Karpas-422 (cell line): ENCODE data around the gene ETV3L. TPM values are rescaled to one million over a fixed set of nuclear protein-coding genes. Genes with fewer than 3 reads are reported as not detected.
A peak's percentile ranks its signal among the peaks of the same experiment; 100 is the strongest.

Source experiments
- DNase-seq: peaks from one replicate; pipeline ENCODE4 v3.0.0-alpha.2; 2015
- H2AFZ ChIP-seq: fragments of 200-600 bp; sonication (generic); 2 replicates; pipeline ENCODE4 v1.6.1; 2014; ENCODE audit warnings: antibody characterized with exemption, low read length, mixed read lengths
- H3K27ac ChIP-seq: fragments of 200-600 bp; sonication (generic); 2 replicates; pipeline ENCODE4 v1.5.1; 2014; ENCODE audit warnings: mild to moderate bottlenecking, low read length, moderate library complexity
- H3K27me3 ChIP-seq: fragments of 200-600 bp; sonication (generic); 2 replicates; pipeline ENCODE4 v1.6.1; 2014; ENCODE audit warnings: low read length, mixed read lengths
- H3K36me3 ChIP-seq: fragments of 200-600 bp; sonication (generic); 2 replicates; pipeline ENCODE4 v1.6.1; 2014; ENCODE audit warnings: low read length, mixed read lengths; ENCODE audit not compliant: insufficient read depth
- H3K4me1 ChIP-seq: fragments of 200-600 bp; sonication (generic); 2 replicates; pipeline ENCODE4 v1.6.1; 2014; ENCODE audit warnings: mild to moderate bottlenecking, low read length, mixed read lengths
- H3K4me2 ChIP-seq: fragments of 200-600 bp; sonication (generic); 2 replicates; pipeline ENCODE4 v1.6.1; 2014; ENCODE audit warnings: low read length, low read depth, mild to moderate bottlenecking; ENCODE audit not compliant: poor library complexity, severe bottlenecking
- H3K4me3 ChIP-seq: fragments of 200-600 bp; sonication (generic); 2 replicates; pipeline ENCODE4 v1.5.1; 2014; ENCODE audit warnings: mild to moderate bottlenecking, antibody characterized with exemption, low read length, mixed read lengths
- H3K79me2 ChIP-seq: fragments of 200-600 bp; sonication (generic); 2 replicates; pipeline ENCODE4 v1.6.1; 2014; ENCODE audit warnings: mild to moderate bottlenecking, low read length, mixed read lengths
- H3K9ac ChIP-seq: fragments of 200-600 bp; sonication (generic); 2 replicates; pipeline ENCODE4 v1.6.0; 2014; ENCODE audit warnings: low read length
- H3K9me2 ChIP-seq: fragments of 200-600 bp; sonication (generic), shearing (Covaris generic); replicated peaks from 2 replicates; pipeline ENCODE4 v1.6.0; 2014; ENCODE audit warnings: mild to moderate bottlenecking, low read length, moderate library complexity; ENCODE audit not compliant: insufficient read depth
- H3K9me3 ChIP-seq: fragments of 300-700, 200-600 bp; sonication (generic); 2 replicates; pipeline ENCODE4 v1.6.1; 2014; ENCODE audit warnings: low read length, mixed read lengths
- H4K20me1 ChIP-seq: fragments of 200-600 bp; sonication (generic); 2 replicates; pipeline ENCODE4 v1.6.1; 2014; ENCODE audit warnings: mild to moderate bottlenecking, antibody characterized with exemption, low read length, low read depth; ENCODE audit not compliant: insufficient read depth
- total RNA-seq: library from RNA; depleted of rRNA; stranded (reverse); fragments of >200 nt; shearing (Covaris generic); gene quantifications from 2 replicates; pipeline ENCODE4 v1.2.3, GENCODE V29; 2014; ENCODE audit warnings: low replicate concordance

Gene ETV3L
- total RNA-seq, 1 experiment from 2014 or later, result not detected

GRCh38 chr1:157141212-157141855, 41.7 kb upstream of the ETV3L start:
- H3K4me3 ChIP-seq, result no peak overlapping the region
- H3K9me2 ChIP-seq, result no peaks in the 10 kb centered on the region
- no peak overlapping the region for H3K9ac ChIP-seq
- H3K27ac ChIP-seq, result no peak overlapping the region
- H4K20me1 ChIP-seq, result peaks cover 9% of the 10 kb centered on the region
- H2AFZ ChIP-seq, result no peak overlapping the region
- H3K36me3 ChIP-seq, result no peaks in the 10 kb centered on the region; the same call in 1 of the 2 replicates
- no peak for DNase-seq
- H3K4me2 ChIP-seq, result no peak overlapping the region
- H3K9me3 ChIP-seq, result no peaks in the 10 kb centered on the region
- H3K79me2 ChIP-seq, result peaks cover 15% of the 10 kb centered on the region
- no peaks in the 10 kb centered on the region for H3K27me3 ChIP-seq
- H3K4me1 ChIP-seq, result peaks cover 16% of the 10 kb centered on the region

- H3K9me3 ChIP-seq, result no peaks in the 10 kb centered on the region
- no peak for DNase-seq
- H3K79me2 ChIP-seq, result peaks cover 27% of the 10 kb centered on the region
- H3K9me2 ChIP-seq, result no peaks in the 10 kb centered on the region
- no peaks in the 10 kb centered on the region for H3K27me3 ChIP-seq
- H3K27ac ChIP-seq, result no peak overlapping the region
- H4K20me1 ChIP-seq, result peaks cover 11% of the 10 kb centered on the region
- peaks cover 6% of the 10 kb centered on the region; the same call in 1 of the 2 replicates for H3K36me3 ChIP-seq
- H3K9ac ChIP-seq, result no peak overlapping the region
- no peak overlapping the region for H2AFZ ChIP-seq
- H3K4me2 ChIP-seq, result no peak overlapping the region
- no peak overlapping the region for H3K4me3 ChIP-seq
- peaks cover 19% of the 10 kb centered on the region for H3K4me1 ChIP-seq
These were observed 40.5 kb upstream of the ETV3L start for GRCh38 chr1:157140063-157140588.

- H4K20me1 ChIP-seq, result peaks cover 11% of the 10 kb centered on the region
- peak; percentile 45 for DNase-seq
- no peaks in the 10 kb centered on the region for H3K9me2 ChIP-seq
- no peaks in the 10 kb centered on the region for H3K27me3 ChIP-seq
- H3K9ac ChIP-seq, result peak overlapping the region; percentile 89
- no peak overlapping the region for H3K27ac ChIP-seq
- peaks cover 19% of the 10 kb centered on the region for H3K4me1 ChIP-seq
- H3K9me3 ChIP-seq, result no peaks in the 10 kb centered on the region
- peak overlapping the region; percentile 90 for H3K4me2 ChIP-seq
- H3K4me3 ChIP-seq, result peak overlapping the region; percentile 91
- peak overlapping the region; percentile 55; the same call in 1 of the 2 replicates for H2AFZ ChIP-seq
- peaks cover 15% of the 10 kb centered on the region for H3K36me3 ChIP-seq
- peaks cover 33% of the 10 kb centered on the region for H3K79me2 ChIP-seq
These were observed 39.6 kb upstream of the ETV3L start for GRCh38 chr1:157139052-157139715.

GRCh38 chr1:157138220-157139051, 38.8 kb upstream of the ETV3L start, which contains the start of gene ETV3:
Gene ETV3, minus strand, starts transcription at chr1:157138395. Its CDS starts 2,043 bp downstream, at chr1:157136352.
- H4K20me1 ChIP-seq, result peaks cover 11% of the 10 kb centered on the region
- peak within 1 kb of the TSS; percentile 55; the same call in 1 of the 2 replicates for H2AFZ ChIP-seq
- H3K9me3 ChIP-seq, result no peaks in the 10 kb centered on the region
- peak within 1 kb of the TSS; percentile 89 for H3K9ac ChIP-seq
- H3K4me1 ChIP-seq, result peaks cover 19% of the 10 kb centered on the region
- peak within 1 kb of the TSS; percentile 91 for H3K4me3 ChIP-seq
- peaks cover 33% of the 10 kb centered on the region for H3K79me2 ChIP-seq
- H3K9me2 ChIP-seq, result no peaks in the 10 kb centered on the region
- no peak within 1 kb of the TSS for H3K27ac ChIP-seq
- DNase-seq, result peak; percentile 95
- peak within 1 kb of the TSS; percentile 90 for H3K4me2 ChIP-seq
- H3K27me3 ChIP-seq, result no peaks in the 10 kb centered on the region
- peaks cover 20% of the 10 kb centered on the region for H3K36me3 ChIP-seq

GRCh38 chr1:157137408-157138219, 38.0 kb upstream of the ETV3L start:
- no peaks in the 10 kb centered on the region for H3K27me3 ChIP-seq
- H3K4me2 ChIP-seq, result peak overlapping the region; percentile 90
- peaks cover 19% of the 10 kb centered on the region for H3K4me1 ChIP-seq
- peaks cover 35% of the 10 kb centered on the region for H3K79me2 ChIP-seq
- H2AFZ ChIP-seq, result no peak overlapping the region
- H3K4me3 ChIP-seq, result peak overlapping the region; percentile 91
- peaks cover 27% of the 10 kb centered on the region for H3K36me3 ChIP-seq
- peaks cover 11% of the 10 kb centered on the region for H4K20me1 ChIP-seq
- peak; percentile 58 for DNase-seq
- H3K9me3 ChIP-seq, result no peaks in the 10 kb centered on the region
- no peaks in the 10 kb centered on the region for H3K9me2 ChIP-seq
- peak overlapping the region; percentile 89 for H3K9ac ChIP-seq
- H3K27ac ChIP-seq, result no peak overlapping the region

- Histone ChIP-seq H2AFZ (no peak overlapping the region), H3K9ac (peak overlapping the region; percentile 89), H3K27ac (no peak overlapping the region), H3K27me3 (no peaks in the 10 kb centered on the region), H3K9me3 (no peaks in the 10 kb centered on the region), H3K9me2 (no peaks in the 10 kb centered on the region), H3K4me1 (peaks cover 19% of the 10 kb centered on the region), H3K79me2 (peaks cover 35% of the 10 kb centered on the region), H3K4me2 (peak overlapping the region; percentile 90), H3K4me3 (peak overlapping the region; percentile 91), H3K36me3 (peaks cover 28% of the 10 kb centered on the region), H4K20me1 (peaks cover 11% of the 10 kb centered on the region)
- DNase-seq, result no peak
These were observed 37.4 kb upstream of the ETV3L start for GRCh38 chr1:157137046-157137407.

- Histone ChIP-seq H3K9ac (peak overlapping the region; percentile 89), H4K20me1 (peaks cover 11% of the 10 kb centered on the region), H3K36me3 (peaks cover 34% of the 10 kb centered on the region), H3K27ac (no peak overlapping the region), H2AFZ (no peak overlapping the region), H3K79me2 (peaks cover 35% of the 10 kb centered on the region), H3K9me3 (no peaks in the 10 kb centered on the region), H3K27me3 (no peaks in the 10 kb centered on the region), H3K4me3 (peak overlapping the region; percentile 91), H3K4me1 (peaks cover 19% of the 10 kb centered on the region), H3K9me2 (no peaks in the 10 kb centered on the region), H3K4me2 (peak overlapping the region; percentile 90)
- no peak for DNase-seq
These were observed 36.5 kb upstream of the ETV3L start for GRCh38 chr1:157136133-157136532.
